ENCODE measurements around the gene NFATC2. TPM values are rescaled to one million over a fixed set of nuclear protein-coding genes. Genes with fewer than 3 reads are reported as not detected.

Gene NFATC2
- polyA plus RNA-seq (2012; rRNA removed), result 0.13 and 0.36 TPM in 2 replicates
- 0.21 and 0.28 TPM in 2 replicates for polyA plus RNA-seq (2012; cell fraction: cytosol; rRNA removed)
- polyA plus RNA-seq (2012; cell fraction: nucleus; rRNA removed), result 0.90 and 1.0 TPM in 2 replicates

- Histone ChIP-seq H3K27ac (ENCODE audit: low read depth in 2 of 2, low read length in 1 of 2) (no peak within 1 kb of the TSS), H3K27me3 (ENCODE audit: insufficient read depth) (no peaks in the 10 kb centered on the region), H2AFZ (ENCODE audit: low read depth) (no peak within 1 kb of the TSS), H3K9me3 (peaks cover 3% of the 10 kb centered on the region; the same call in 1 of the 2 replicates), H3K4me3 (ENCODE audit: low read depth in 2 of 2, low read length in 1 of 2) (peak within 1 kb of the TSS in 1 of 2 experiments; percentile 37; a peak in 2 of 4 replicates), H3F3A (replicated peaks; ENCODE audit: insufficient read depth) (no peaks in the 10 kb centered on the region), H3K9ac (no peak within 1 kb of the TSS), H3K79me2 (ENCODE audit: insufficient read depth) (no peaks in the 10 kb centered on the region), H3K4me1 (ENCODE audit: control insufficient read depth in 1 of 2, insufficient read depth in 2 of 2, low read depth in 1 of 2, low read length in 1 of 2) (peaks cover 0 to 13% of the 10 kb centered on the region in 2 experiments; a peak in 1 of 4 replicates), H3K36me3 (replicated peaks in 1 of 2; ENCODE audit: control insufficient read depth in 1 of 2, insufficient read depth in 2 of 2, low read length in 1 of 2) (peaks cover 0 to 4% of the 10 kb centered on the region in 2 experiments), H3K4me2 (peak within 1 kb of the TSS; percentile 44; the same call in 1 of the 2 replicates), H3K9me2 (no peaks in the 10 kb centered on the region), H4K20me1 (ENCODE audit: insufficient read depth) (no peaks in the 10 kb centered on the region)
- TF ChIP-seq NRF1 (IDR thresholded peaks at IDR 0.05; ENCODE audit: low read depth, low read length) (no peak), CHD2 (IDR thresholded peaks at IDR 0.05; ENCODE audit: low read length, partially characterized antibody) (no peak), JUND (IDR thresholded peaks at IDR 0.05) (no peak), PBX3 (IDR thresholded peaks at IDR 0.05) (no peak), NFIC (IDR thresholded peaks at IDR 0.05; ENCODE audit: borderline replicate concordance) (no peak), ZBTB33 (IDR thresholded peaks at IDR 0.05; ENCODE audit: borderline replicate concordance, low read depth) (no peak)
- DNase-seq, result peak; percentile 90
- 26% methylated on average over 15 of the region's 67 CpGs for WGBS (ENCODE audit: low lambda C conversion rate)
- ChIA-PET CTCF (interaction anchor here (0.5 to 1.5 kb wide), 7 partner anchors 12 to 686 kb away, joined by 3 to 4 read pairs (median 3); no protein-coding TSS in a partner anchor), POLR2A (no interaction called here)
Measured at GRCh38 chr20:51542571-51543421, at the start of gene NFATC2. TSS of gene NFATC2 (minus strand) at chr20:51542719. CDS start at chr20:51542499, 220 bp downstream.

GRCh38 chr20:51591871-51592270 lies 49.4 kb upstream of the NFATC2 start:
- no peaks in the 10 kb centered on the region for H3K27me3 ChIP-seq (ENCODE audit: insufficient read depth)
- H2AFZ ChIP-seq (ENCODE audit: low read depth), result no peak overlapping the region
- no peak for DNase-seq
- no peak for TF ChIP-seq REST (IDR thresholded peaks at IDR 0.05; ENCODE audit: low read depth, low read length)
- TF ChIP-seq, protein P1, sequence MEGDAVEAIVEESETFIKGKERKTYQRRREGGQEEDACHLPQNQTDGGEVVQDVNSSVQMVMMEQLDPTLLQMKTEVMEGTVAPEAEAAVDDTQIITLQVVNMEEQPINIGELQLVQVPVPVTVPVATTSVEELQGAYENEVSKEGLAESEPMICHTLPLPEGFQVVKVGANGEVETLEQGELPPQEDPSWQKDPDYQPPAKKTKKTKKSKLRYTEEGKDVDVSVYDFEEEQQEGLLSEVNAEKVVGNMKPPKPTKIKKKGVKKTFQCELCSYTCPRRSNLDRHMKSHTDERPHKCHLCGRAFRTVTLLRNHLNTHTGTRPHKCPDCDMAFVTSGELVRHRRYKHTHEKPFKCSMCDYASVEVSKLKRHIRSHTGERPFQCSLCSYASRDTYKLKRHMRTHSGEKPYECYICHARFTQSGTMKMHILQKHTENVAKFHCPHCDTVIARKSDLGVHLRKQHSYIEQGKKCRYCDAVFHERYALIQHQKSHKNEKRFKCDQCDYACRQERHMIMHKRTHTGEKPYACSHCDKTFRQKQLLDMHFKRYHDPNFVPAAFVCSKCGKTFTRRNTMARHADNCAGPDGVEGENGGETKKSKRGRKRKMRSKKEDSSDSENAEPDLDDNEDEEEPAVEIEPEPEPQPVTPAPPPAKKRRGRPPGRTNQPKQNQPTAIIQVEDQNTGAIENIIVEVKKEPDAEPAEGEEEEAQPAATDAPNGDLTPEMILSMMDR (IDR thresholded peaks at IDR 0.05), result no peak
- no peak for TF ChIP-seq RXRA (IDR thresholded peaks at IDR 0.05; ENCODE audit: borderline replicate concordance, low read depth)
- no peak for TF ChIP-seq TEAD4 (IDR thresholded peaks at IDR 0.05; ENCODE audit: borderline replicate concordance, insufficient read depth)
- TF ChIP-seq TAF1 (IDR thresholded peaks at IDR 0.05; ENCODE audit: borderline replicate concordance, low read depth, low read length), result no peak
- peaks cover 6 to 12% of the 10 kb centered on the region in 2 experiments; a peak in 2 of 4 replicates for H3K4me1 ChIP-seq (ENCODE audit: control insufficient read depth in 1 of 2, insufficient read depth in 2 of 2, low read depth in 1 of 2, low read length in 1 of 2)
- POLR2A ChIA-PET, result no interaction called here
- H3K4me3 ChIP-seq (ENCODE audit: low read depth in 2 of 2, low read length in 1 of 2), result no peak overlapping the region
- H3F3A ChIP-seq (replicated peaks; ENCODE audit: insufficient read depth), result peaks cover 10% of the 10 kb centered on the region
- no peaks in the 10 kb centered on the region for H4K20me1 ChIP-seq (ENCODE audit: insufficient read depth)
- no peak overlapping the region for H3K9ac ChIP-seq
- no peak overlapping the region for H3K4me2 ChIP-seq
- no peaks in the 10 kb centered on the region for H3K9me3 ChIP-seq
- CTCF ChIA-PET, result interaction anchor here (0.8 to 2.8 kb wide), 7 partner anchors 56 to 611 kb away, joined by 3 to 7 read pairs (median 4); no protein-coding TSS in a partner anchor
- H3K27ac ChIP-seq (ENCODE audit: low read depth in 2 of 2, low read length in 1 of 2), result no peak overlapping the region
- WGBS (ENCODE audit: low lambda C conversion rate), result 78% methylated on average over 10 of the region's 10 CpGs
- H3K36me3 ChIP-seq (replicated peaks in 1 of 2; ENCODE audit: control insufficient read depth in 1 of 2, insufficient read depth in 2 of 2, low read length in 1 of 2), result no peaks in the 10 kb centered on the region
- no peaks in the 10 kb centered on the region for H3K79me2 ChIP-seq (ENCODE audit: insufficient read depth)
- H3K9me2 ChIP-seq, result no peaks in the 10 kb centered on the region
